Left renal pelvis (tissue), 4 donors: ENCODE results near the gene KCNAB3. TPM values are rescaled to one million over a fixed set of nuclear protein-coding genes. Genes with fewer than 3 reads are reported as not detected.

ENCODE experiments used
- DNase-seq, 4 donors: peaks; one replicate each; pipeline ENCODE4 v3.0.0-alpha.2; 2013; ENCODE audit warnings: low read depth in 4 of 4, low spot score in 3 of 4
- polyA plus RNA-seq, 4 donors: library from polyadenylated mRNA; unstranded; fragments of 120-200 nt; gene quantifications; one replicate each; pipeline ENCODE4 v1.2.1, GENCODE V29; 2013; ENCODE audit not compliant: insufficient read length in 4 of 4

KCNAB3 gene
- polyA plus RNA-seq, 4 donors, result 9.6 to 28.0 (median 15.3) TPM

- no peak for DNase-seq
Observed at GRCh38 chr17:7943291-7943690, 13.6 kb upstream of the KCNAB3 start.

GRCh38 chr17:7940743-7941142, 11.1 kb upstream of the KCNAB3 start:
- no peak for DNase-seq

GRCh38 chr17:7940034-7940433, 10.4 kb upstream of the KCNAB3 start:
- no peak for DNase-seq

GRCh38 chr17:7935859-7936258, 6.2 kb upstream of the KCNAB3 start:
- DNase-seq, result no peak

- DNase-seq, result no peak
Observed at GRCh38 chr17:7932949-7933348, 3.3 kb upstream of the KCNAB3 start.

GRCh38 chr17:7932483-7932891, 2.8 kb upstream of the KCNAB3 start:
- DNase-seq, result no peak

GRCh38 chr17:7931709-7932482, 2.2 kb upstream of the KCNAB3 start, which contains the start of the genes CNTROB and TRAPPC1:
TSS of gene CNTROB (plus strand) at chr17:7932206. CDS start at chr17:7933080, 874 bp downstream.
TSS of gene TRAPPC1 (minus strand) at chr17:7931946. CDS start at chr17:7931829, 117 bp downstream.
- peak; percentile 97 to 99 (median 99) for DNase-seq

GRCh38 chr17:7930841-7931631, 1.4 kb upstream of the KCNAB3 start:
- no peak for DNase-seq

- DNase-seq, result no peak
Observed at GRCh38 chr17:7927596-7927995, 2.1 kb downstream of the KCNAB3 start.

GRCh38 chr17:7922845-7923628, 6.6 kb downstream of the KCNAB3 start:
- DNase-seq, result peak; percentile 73 to 83 (median 78)

- no peak for DNase-seq
Observed at GRCh38 chr17:7922269-7922844, 7.3 kb downstream of the KCNAB3 start.

GRCh38 chr17:7916808-7917207, 12.8 kb downstream of the KCNAB3 start:
- no peak for DNase-seq

- DNase-seq, result no peak
Observed at GRCh38 chr17:7916385-7916682, 13.3 kb downstream of the KCNAB3 start.

- peak; percentile 92 to 94 (median 94) for DNase-seq
Observed at GRCh38 chr17:7915611-7916384, 13.9 kb downstream of the KCNAB3 start, which contains the start of gene RNF227. TSS of gene RNF227 (minus strand) at chr17:7916289. CDS start at chr17:7916195, 94 bp downstream.

GRCh38 chr17:7915179-7915610, 14.5 kb downstream of the KCNAB3 start:
- no peak for DNase-seq

GRCh38 chr17:7912927-7913524, 16.6 kb downstream of the KCNAB3 start:
- no peak for DNase-seq

GRCh38 chr17:7911116-7911515, 18.5 kb downstream of the KCNAB3 start:
- DNase-seq, result no peak

- DNase-seq, result no peak
Observed at GRCh38 chr17:7910711-7911110, 18.9 kb downstream of the KCNAB3 start.

- DNase-seq, result no peak
Observed at GRCh38 chr17:7910281-7910680, 19.4 kb downstream of the KCNAB3 start.
